Ishikawa (cell line): Measurements from ENCODE around the gene ALDH16A1.

Experiments used
- CEBPB ChIP-seq: IDR thresholded peaks from 2 replicates; pipeline ENCODE4 v1.6.1; 2012
- CREB1 ChIP-seq: IDR thresholded peaks from 2 replicates; pipeline ENCODE4 v1.6.1; 2012; ENCODE audit warnings: low read depth
- EP300 ChIP-seq: IDR thresholded peaks from 2 replicates; pipeline ENCODE4 v1.6.1; 2012; ENCODE audit warnings: borderline replicate concordance
- FOXM1 ChIP-seq: IDR thresholded peaks from 2 replicates; pipeline ENCODE4 v1.6.1; 2012; ENCODE audit warnings: low read depth, borderline replicate concordance
- MAX ChIP-seq: IDR thresholded peaks from 2 replicates; pipeline ENCODE4 v1.6.1; 2012
- NFIC ChIP-seq: IDR thresholded peaks from 2 replicates; pipeline ENCODE4 v1.6.1; 2012
- RAD21 ChIP-seq: IDR thresholded peaks from 2 replicates; pipeline ENCODE4 v1.6.1; 2012; ENCODE audit warnings: low read depth
- REST ChIP-seq: IDR thresholded peaks from 2 replicates; pipeline ENCODE4 v1.6.1; 2012; ENCODE audit warnings: low read depth, mild to moderate bottlenecking
- TAF1 ChIP-seq: IDR thresholded peaks from 2 replicates; pipeline ENCODE4 v1.6.1; 2012; ENCODE audit warnings: low read depth, mild to moderate bottlenecking
- TCF12 ChIP-seq: IDR thresholded peaks from 2 replicates; pipeline ENCODE4 v1.6.1; 2012; ENCODE audit warnings: low read depth
- TEAD4 ChIP-seq: IDR thresholded peaks from 2 replicates; pipeline ENCODE4 v1.6.1; 2012
- USF1 ChIP-seq: IDR thresholded peaks from 2 replicates; pipeline ENCODE4 v1.6.1; 2012
- YY1 ChIP-seq: IDR thresholded peaks from 2 replicates; pipeline ENCODE4 v1.6.1; 2012; ENCODE audit warnings: low read depth

GRCh38 chr19:49459388-49459787, 6.4 kb downstream of the ALDH16A1 start:
- TF ChIP-seq TCF12 (no peak), CEBPB (no peak), EP300 (no peak), RAD21 (no peak), TAF1 (no peak), REST (no peak), TEAD4 (no peak), YY1 (no peak), FOXM1 (no peak), CREB1 (no peak), USF1 (no peak), MAX (no peak), NFIC (no peak)
